BLaER1 treated with 17β-estradiol and CSF1 and Interleukin-3, amounts not matched to agents 10 nM and 100 nM (cell line): ENCODE results near the gene STARD13.

Source experiments
- H3K27ac ChIP-seq, 11 experiments: shearing (Covaris generic); formaldehyde crosslinking; 2 replicates each; pipeline ENCODE4 v1.8.1; 2022
- H3K27me3 ChIP-seq, 11 experiments: shearing (Covaris generic); formaldehyde crosslinking; 2 replicates each; pipeline ENCODE4 v1.8.1; 2022
- H3K36me3 ChIP-seq, 11 experiments: shearing (Covaris generic); formaldehyde crosslinking; 2 replicates each; pipeline ENCODE4 v1.8.1; 2022
- H3K4me1 ChIP-seq, 10 experiments: shearing (Covaris generic); formaldehyde crosslinking; 2 replicates each; pipeline ENCODE4 v1.8.1; 2022
- H3K4me2 ChIP-seq, 11 experiments: shearing (Covaris generic); formaldehyde crosslinking; 2 replicates each; pipeline ENCODE4 v1.8.1; 2022
- H3K4me3 ChIP-seq, 10 experiments: shearing (Covaris generic); formaldehyde crosslinking; 2 replicates each; pipeline ENCODE4 v1.8.1; 2022
- H3K9ac ChIP-seq, 11 experiments: shearing (Covaris generic); formaldehyde crosslinking; 2 replicates each; pipeline ENCODE4 v1.8.1; 2022
- H3K9me3 ChIP-seq, 11 experiments: shearing (Covaris generic); formaldehyde crosslinking; replicated peaks in 1 of 11; 2 replicates each; pipeline ENCODE4 v1.8.1; 2022
- H4K20me1 ChIP-seq, 11 experiments: shearing (Covaris generic); formaldehyde crosslinking; 2 replicates each; pipeline ENCODE4 v1.8.1; 2022
- Cebpa-rat ChIP-seq, 11 experiments: shearing (Covaris generic); IDR thresholded peaks; 2 replicates each; pipeline ENCODE4 v1.8.1; 2022

Gene STARD13

GRCh38 chr13:33292712-33293111 lies 7.2 kb upstream of the STARD13 start:
- H3K4me2 ChIP-seq = peak overlapping the region in 1 of 11 experiments; percentile 29; a peak in 2 of 22 replicates
- no peak overlapping the region for H3K27ac ChIP-seq
- no peaks in the 10 kb centered on the region for H4K20me1 ChIP-seq
- TF ChIP-seq Cebpa-rat (IDR thresholded peaks at IDR 0.05) = no peak
- no peak overlapping the region for H3K9ac ChIP-seq
- no peaks in the 10 kb centered on the region for H3K27me3 ChIP-seq
- no peak overlapping the region for H3K4me3 ChIP-seq
- no peaks in the 10 kb centered on the region for H3K9me3 ChIP-seq
- H3K4me1 ChIP-seq = no peaks in the 10 kb centered on the region; a peak in 1 of 20 replicates
- H3K36me3 ChIP-seq = no peaks in the 10 kb centered on the region

- H3K36me3 ChIP-seq = no peaks in the 10 kb centered on the region
- no peak overlapping the region for H3K9ac ChIP-seq
- H3K27me3 ChIP-seq = peaks cover 4 to 10% (median 8%) of the 10 kb centered on the region in 11 experiments
- H3K9me3 ChIP-seq = no peaks in the 10 kb centered on the region
- no peak overlapping the region for H3K27ac ChIP-seq
- no peaks in the 10 kb centered on the region; a peak in 1 of 20 replicates for H3K4me1 ChIP-seq
- H3K4me2 ChIP-seq = no peak overlapping the region
- no peak overlapping the region for H3K4me3 ChIP-seq
- no peak for TF ChIP-seq Cebpa-rat (IDR thresholded peaks at IDR 0.05)
- no peaks in the 10 kb centered on the region for H4K20me1 ChIP-seq
These were observed 4.9 kb upstream of the STARD13 start for GRCh38 chr13:33290421-33290965.

- Histone ChIP-seq H3K27me3 (peaks cover 9 to 16% (median 13%) of the 10 kb centered on the region in 11 experiments), H4K20me1 (no peaks in the 10 kb centered on the region), H3K36me3 (no peaks in the 10 kb centered on the region), H3K9ac (no peak overlapping the region), H3K27ac (no peak overlapping the region), H3K4me3 (no peak overlapping the region), H3K4me1 (no peaks in the 10 kb centered on the region; a peak in 1 of 20 replicates), H3K4me2 (no peak overlapping the region), H3K9me3 (no peaks in the 10 kb centered on the region)
- no peak for TF ChIP-seq Cebpa-rat (IDR thresholded peaks at IDR 0.05)
These were observed 4.4 kb upstream of the STARD13 start for GRCh38 chr13:33289966-33290365.

- no peak overlapping the region for H3K4me2 ChIP-seq
- no peak for TF ChIP-seq Cebpa-rat (IDR thresholded peaks at IDR 0.05)
- no peaks in the 10 kb centered on the region for H3K36me3 ChIP-seq
- H3K27me3 ChIP-seq = peaks cover 9 to 22% (median 19%) of the 10 kb centered on the region in 11 experiments
- no peak overlapping the region for H3K27ac ChIP-seq
- no peak overlapping the region for H3K9ac ChIP-seq
- H3K4me1 ChIP-seq = 0 out of 20 replicates have a peak, but pooled peaks cover 0 to 5% (median 0%) of the 10 kb centered on the region in 10 experiments
- H4K20me1 ChIP-seq = no peaks in the 10 kb centered on the region
- no peaks in the 10 kb centered on the region for H3K9me3 ChIP-seq
- H3K4me3 ChIP-seq = no peak overlapping the region
These were observed 1.8 kb upstream of the STARD13 start for GRCh38 chr13:33287142-33287882.

- Histone ChIP-seq H3K9me3 (no peaks in the 10 kb centered on the region), H3K36me3 (no peaks in the 10 kb centered on the region), H3K4me3 (no peak overlapping the region), H3K9ac (no peak overlapping the region), H3K27ac (no peak overlapping the region), H4K20me1 (no peaks in the 10 kb centered on the region), H3K4me1 (0 out of 20 replicates have a peak, but pooled peaks cover 0 to 5% (median 0%) of the 10 kb centered on the region in 10 experiments), H3K27me3 (peaks cover 9 to 22% (median 19%) of the 10 kb centered on the region in 11 experiments), H3K4me2 (no peak overlapping the region)
- no peak for TF ChIP-seq Cebpa-rat (IDR thresholded peaks at IDR 0.05)
These were observed 573 bp upstream of the STARD13 start for GRCh38 chr13:33286128-33286527.

- Histone ChIP-seq H4K20me1 (no peaks in the 10 kb centered on the region), H3K27me3 (peaks cover 9 to 22% (median 19%) of the 10 kb centered on the region in 11 experiments), H3K36me3 (no peaks in the 10 kb centered on the region), H3K4me3 (no peak overlapping the region), H3K4me2 (0 out of 22 replicates have a peak overlapping the region, but pooled peaks of 1 of the 11 experiments have one; percentile 8), H3K4me1 (peaks cover 0 to 9% (median 0%) of the 10 kb centered on the region in 10 experiments; a peak in 2 of 20 replicates), H3K9me3 (no peaks in the 10 kb centered on the region), H3K27ac (no peak overlapping the region), H3K9ac (no peak overlapping the region)
- no peak for TF ChIP-seq Cebpa-rat (IDR thresholded peaks at IDR 0.05)
These were observed 639 bp downstream of the STARD13 start for GRCh38 chr13:33284916-33285315.

- H3K4me1 ChIP-seq = peaks cover 0 to 16% (median 0%) of the 10 kb centered on the region in 10 experiments; a peak in 2 of 20 replicates
- H3K36me3 ChIP-seq = no peaks in the 10 kb centered on the region
- no peaks in the 10 kb centered on the region for H3K9me3 ChIP-seq
- H3K9ac ChIP-seq = no peak overlapping the region
- no peak overlapping the region for H3K4me3 ChIP-seq
- peaks cover 9 to 22% (median 19%) of the 10 kb centered on the region in 11 experiments for H3K27me3 ChIP-seq
- no peak overlapping the region for H3K27ac ChIP-seq
- H3K4me2 ChIP-seq = no peak overlapping the region; a peak in 1 of 22 replicates
- no peaks in the 10 kb centered on the region for H4K20me1 ChIP-seq
- no peak for TF ChIP-seq Cebpa-rat (IDR thresholded peaks at IDR 0.05)
These were observed 1.5 kb downstream of the STARD13 start for GRCh38 chr13:33284031-33284430.

GRCh38 chr13:33283195-33283911 lies 2.2 kb downstream of the STARD13 start:
- Histone ChIP-seq H3K36me3 (no peaks in the 10 kb centered on the region), H3K4me2 (no peak overlapping the region), H3K9me3 (no peaks in the 10 kb centered on the region), H3K4me1 (peaks cover 0 to 16% (median 0%) of the 10 kb centered on the region in 10 experiments; a peak in 2 of 20 replicates), H3K4me3 (no peak overlapping the region), H4K20me1 (no peaks in the 10 kb centered on the region), H3K27me3 (peaks cover 9 to 22% (median 19%) of the 10 kb centered on the region in 11 experiments), H3K27ac (no peak overlapping the region), H3K9ac (no peak overlapping the region)
- no peak for TF ChIP-seq Cebpa-rat (IDR thresholded peaks at IDR 0.05)

- Histone ChIP-seq H3K27ac (no peak overlapping the region), H3K4me3 (no peak overlapping the region)
These were observed 3.5 kb downstream of the STARD13 start for GRCh38 chr13:33281951-33282595.

More at GRCh38 chr13:33281951-33282595, 3.5 kb downstream of the STARD13 start:
- H3K9ac ChIP-seq = no peak overlapping the region
- no peaks in the 10 kb centered on the region for H4K20me1 ChIP-seq
- peaks cover 0 to 21% (median 0%) of the 10 kb centered on the region in 10 experiments; a peak in 3 of 20 replicates for H3K4me1 ChIP-seq
- TF ChIP-seq Cebpa-rat (IDR thresholded peaks at IDR 0.05) = no peak
- no peak overlapping the region for H3K4me2 ChIP-seq
- H3K9me3 ChIP-seq = no peaks in the 10 kb centered on the region
- no peaks in the 10 kb centered on the region for H3K36me3 ChIP-seq
- H3K27me3 ChIP-seq = peaks cover 9 to 22% (median 19%) of the 10 kb centered on the region in 11 experiments
